H1 (cell line): ENCODE measurements around the gene CIITA. TPM values are rescaled to one million over a fixed set of nuclear protein-coding genes. Genes with fewer than 3 reads are reported as not detected.

Experiments used
- CTCF ChIA-PET: fragments of 300-600 bp; sonication (Branson Sonifier 250); formaldehyde crosslinking; loops from one replicate; lab custom pipeline; 2021; ENCODE audit not compliant: partially characterized antibody; lab: Charles Lee
- POLR2A ChIA-PET: fragments of 300-600 bp; sonication (Branson Sonifier 250); formaldehyde crosslinking; loops from one replicate; lab custom pipeline; 2021; ENCODE audit warnings: inconsistent platforms; ENCODE audit not compliant: partially characterized antibody; lab: Charles Lee
- DNase-seq, 2 experiments: peaks; one replicate each; pipeline versions ENCODE4 v3.0.0 to v3.0.0-alpha.2; 2010 to 2022; ENCODE audit warnings: low spot score in 2 of 2, low read depth in 1 of 2, mixed read lengths in 1 of 2
- FAIRE-seq: peaks from 2 replicates; lab custom pipeline; 2011; peaks lifted over from hg19 to GRCh38; lab: Jason Lieb, UNC
- H2AFZ ChIP-seq: 2 replicates; pipeline ENCODE4 v1.8.1; 2012; ENCODE audit warnings: low read length, inconsistent platforms
- H2AK5ac ChIP-seq: 2 replicates; pipeline ENCODE4 v1.6.1; 2013; ENCODE audit warnings: low read depth, low read length
- H2BK120ac ChIP-seq: replicated peaks from 2 replicates; pipeline ENCODE3; 2013; ENCODE audit warnings: low read depth, low read length, inconsistent platforms
- H2BK12ac ChIP-seq: 2 replicates; pipeline ENCODE4 v1.6.1; 2013; ENCODE audit warnings: low read depth, low read length
- H2BK15ac ChIP-seq: 2 replicates; pipeline ENCODE4 v1.6.1; 2013; ENCODE audit warnings: low read length
- H2BK20ac ChIP-seq: 2 replicates; pipeline ENCODE4 v1.6.1; 2013; ENCODE audit warnings: low read length
- H2BK5ac ChIP-seq: 2 replicates; pipeline ENCODE4 v1.6.1; 2013; ENCODE audit warnings: low read depth, low read length
- H3K14ac ChIP-seq: 2 replicates; pipeline ENCODE4 v1.6.1; 2013; ENCODE audit warnings: inconsistent platforms; ENCODE audit not compliant: insufficient read length
- H3K18ac ChIP-seq: 2 replicates; pipeline ENCODE4 v1.6.1; 2013; ENCODE audit warnings: low read length; ENCODE audit errors: extremely low read depth
- H3K23ac ChIP-seq: 2 replicates; pipeline ENCODE4 v1.6.1; 2013; ENCODE audit warnings: inconsistent platforms; ENCODE audit not compliant: insufficient read length
- H3K23me2 ChIP-seq: 2 replicates; pipeline ENCODE4 v1.6.1; 2013; ENCODE audit warnings: low read depth, low read length
- H3K27ac ChIP-seq: 2 replicates; pipeline ENCODE4 v1.6.1; 2011; ENCODE audit warnings: low read depth, low read length, inconsistent platforms
- H3K27me3 ChIP-seq, 4 experiments: replicated peaks in 1 of 4; 1 replicate in 1 of 4; 2 replicates in 3 of 4; pipeline versions ENCODE4 v1.6.1 to v1.8.1; 2011 to 2013; ENCODE audit warnings: low read length in 3 of 4, mild to moderate bottlenecking in 3 of 4, inconsistent platforms in 2 of 4, mixed read lengths in 2 of 4, moderate library complexity in 1 of 4; ENCODE audit not compliant: control insufficient read depth in 3 of 4, insufficient read depth in 3 of 4; ENCODE audit errors: extremely low read depth in 1 of 4
- H3K36me3 ChIP-seq, 4 experiments: 2 replicates each; pipeline versions ENCODE4 v1.6.1 to v1.8.1; 2011 to 2013; ENCODE audit warnings: mild to moderate bottlenecking in 4 of 4, low read length in 3 of 4, moderate library complexity in 2 of 4, control low read depth in 1 of 4, inconsistent platforms in 1 of 4; ENCODE audit not compliant: insufficient read depth in 4 of 4, control insufficient read depth in 2 of 4
- H3K4ac ChIP-seq: replicated peaks from 2 replicates; pipeline ENCODE3; 2013; ENCODE audit warnings: low read length, low read depth, mixed read lengths, inconsistent platforms; ENCODE audit not compliant: insufficient read length
- H3K4me1 ChIP-seq, 4 experiments: replicated peaks in 1 of 4; 1 replicate in 1 of 4; 2 replicates in 3 of 4; pipeline versions ENCODE4 v1.6.1 to v1.8.1; 2011 to 2013; ENCODE audit warnings: low read length in 3 of 4, inconsistent platforms in 2 of 4, mixed read lengths in 1 of 4; ENCODE audit not compliant: insufficient read depth in 4 of 4, control insufficient read depth in 3 of 4
- H3K4me2 ChIP-seq, 2 experiments: 2 replicates each; pipeline versions ENCODE4 v1.6.1 to v1.8.1; 2011 to 2013; ENCODE audit warnings: low read depth in 2 of 2, low read length in 2 of 2, control low read depth in 1 of 2, inconsistent platforms in 1 of 2, mild to moderate bottlenecking in 1 of 2; ENCODE audit not compliant: insufficient read depth in 1 of 2
- H3K4me3 ChIP-seq, 4 experiments: fragments of 200-600, 300-600 bp in 1 of 4; sonication (generic), shearing (Covaris generic), sonication (Bioruptor Twin) in 1 of 4; 2 replicates each; pipeline versions ENCODE4 v1.5.1 to v1.8.1; 2011 to 2016; ENCODE audit warnings: low read length in 4 of 4, low read depth in 3 of 4, control low read depth in 2 of 4, inconsistent platforms in 2 of 4, mild to moderate bottlenecking in 2 of 4, mixed read lengths in 1 of 4, moderate library complexity in 1 of 4; ENCODE audit not compliant: insufficient read depth in 2 of 4; ENCODE audit errors: extremely low read depth in 1 of 4
- H3K56ac ChIP-seq: replicated peaks from 2 replicates; pipeline ENCODE3; 2013; ENCODE audit warnings: low read depth, mild to moderate bottlenecking, mixed read lengths, low read length, inconsistent platforms; ENCODE audit not compliant: insufficient read length
- H3K79me1 ChIP-seq: 2 replicates; pipeline ENCODE4 v1.6.1; 2013; ENCODE audit warnings: low read depth, low read length, control low read depth
- H3K79me2 ChIP-seq, 2 experiments: 2 replicates each; pipeline versions ENCODE4 v1.6.1 to v1.8.1; 2012 to 2013; ENCODE audit warnings: low read length in 2 of 2, mild to moderate bottlenecking in 2 of 2, inconsistent platforms in 1 of 2; ENCODE audit not compliant: insufficient read depth in 2 of 2, control insufficient read depth in 1 of 2
- H3K9ac ChIP-seq, 4 experiments: replicated peaks in 1 of 4; 1 replicate in 1 of 4; 2 replicates in 3 of 4; pipeline versions ENCODE4 v1.6.1 to v1.8.1; 2011 to 2013; ENCODE audit warnings: low read depth in 3 of 4, low read length in 3 of 4, control low read depth in 2 of 4, mild to moderate bottlenecking in 2 of 4, moderate library complexity in 2 of 4, inconsistent platforms in 1 of 4; ENCODE audit errors: extremely low read depth in 1 of 4
- H3K9me3 ChIP-seq, 2 experiments: 2 replicates each; pipeline versions ENCODE4 v1.6.1 to v1.8.1; 2012 to 2013; ENCODE audit warnings: mild to moderate bottlenecking in 2 of 2, moderate library complexity in 2 of 2, control low read depth in 1 of 2, inconsistent platforms in 1 of 2, low read depth in 1 of 2, low read length in 1 of 2, mixed read lengths in 1 of 2; ENCODE audit not compliant: insufficient read depth in 2 of 2
- H4K20me1 ChIP-seq, 2 experiments: replicated peaks in 1 of 2; 2 replicates each; pipeline versions ENCODE3 to v1.8.1; 2011 to 2013; ENCODE audit warnings: inconsistent platforms in 2 of 2, low read length in 2 of 2, mild to moderate bottlenecking in 1 of 2; ENCODE audit not compliant: insufficient read depth in 2 of 2, control insufficient read depth in 1 of 2
- H4K5ac ChIP-seq: 2 replicates; pipeline ENCODE4 v1.6.1; 2013; ENCODE audit warnings: low read length, low read depth, mixed read lengths, inconsistent platforms; ENCODE audit not compliant: insufficient read length
- H4K8ac ChIP-seq: 2 replicates; pipeline ENCODE4 v1.8.0; 2013; ENCODE audit warnings: mild to moderate bottlenecking, moderate library complexity, low read length, inconsistent platforms; ENCODE audit not compliant: insufficient read depth; ENCODE audit errors: extremely low read depth
- H4K91ac ChIP-seq: replicated peaks from 2 replicates; pipeline ENCODE3; 2013; ENCODE audit warnings: low read length, mixed read lengths, inconsistent platforms; ENCODE audit not compliant: insufficient read length
- BCL11A ChIP-seq, 2 experiments: IDR thresholded peaks; one replicate each; pipeline ENCODE4 v1.6.1; 2011; ENCODE audit warnings: low read depth in 2 of 2, low read length in 2 of 2, mild to moderate bottlenecking in 2 of 2
- BRCA1 ChIP-seq: IDR thresholded peaks from 2 replicates; pipeline ENCODE4 v1.6.1; 2012; ENCODE audit warnings: low read depth, low read length, improper control_type of control experiment
- CREB1 ChIP-seq: IDR thresholded peaks from 2 replicates; pipeline ENCODE4 v1.6.1; 2012; ENCODE audit warnings: inconsistent platforms
- JUND ChIP-seq: IDR thresholded peaks from 2 replicates; pipeline ENCODE4 v1.6.1; 2011; ENCODE audit warnings: mild to moderate bottlenecking, improper control_type of control experiment, low read length
- KDM5A ChIP-seq: fragments of 200-600 bp; IDR thresholded peaks from 2 replicates; pipeline ENCODE4 v1.7.1; 2012; ENCODE audit warnings: mild to moderate bottlenecking, low read length, inconsistent platforms, mixed read lengths
- NRF1 ChIP-seq: IDR thresholded peaks from 2 replicates; pipeline ENCODE4 v1.6.1; 2011; ENCODE audit warnings: mild to moderate bottlenecking, low read depth, low read length, improper control_type of control experiment
- POLR2A ChIP-seq, 2 experiments: IDR thresholded peaks; 1 replicate in 1 of 2; 2 replicates in 1 of 2; pipeline ENCODE4 v1.6.1; 2011; ENCODE audit warnings: low read depth in 2 of 2, low read length in 2 of 2, mild to moderate bottlenecking in 2 of 2; ENCODE audit errors: control extremely low read depth in 1 of 2
- RNF2 ChIP-seq: fragments of 200-900, 300-1000 bp; sonication (generic); IDR thresholded peaks from 2 replicates; pipeline ENCODE4 v1.7.1; 2016; ENCODE audit warnings: borderline replicate concordance, low read depth, mild to moderate bottlenecking, antibody characterized with exemption, low read length; ENCODE audit not compliant: poor library complexity, severe bottlenecking; ENCODE audit errors: missing control alignments
- WGBS, 2 experiments: shearing (Covaris generic) in 1 of 2; methylation state at CpG; one replicate each; pipeline versions ENCODE4 v1.1.6 to v1.1.7; 2013 to 2015; ENCODE audit warnings: low lambda C conversion rate in 2 of 2, mixed read lengths in 2 of 2, inconsistent platforms in 1 of 2, low coverage in 1 of 2, missing lambda C conversion rate in 1 of 2; ENCODE audit not compliant: insufficient replicate concordance in 2 of 2, insufficient coverage in 1 of 2, insufficient read length in 1 of 2; ENCODE audit errors: extremely low coverage in 1 of 2, missing lambda C conversion rate in 1 of 2; 5-methylcytosine and 5-hydroxymethylcytosine counted together
- polyA plus RNA-seq, 7 experiments: library from polyadenylated mRNA; depleted of rRNA in 3 of 7; stranded (reverse) in 5 of 7; unstranded in 2 of 7; fragments of >200 nt in 5 of 7; fragments of 200-250 nt in 2 of 7; gene quantifications; 1 replicate in 5 of 7; 2 replicates in 1 of 7; 4 replicates in 1 of 7; pipeline versions ENCODE4 v1.2.1 to v1.2.3, GENCODE V29; 2011 to 2013; ENCODE audit warnings: missing spikeins in 2 of 7, mixed read lengths in 2 of 7
- total RNA-seq: library from RNA; stranded (reverse); fragmentation: NEBNext Ultra II Directional; extraction: Animal tissue kit (Norgen Biotek cat#: 25700); gene quantifications from 2 replicates; pipeline ENCODE4 v1.2.1, GENCODE V29; 2021
- TF ChIP-seq, protein P1 (sequence below), 3 experiments: IDR thresholded peaks; 1 replicate in 2 of 3; 2 replicates in 1 of 3; pipeline versions ENCODE4 v1.5.1 to v1.6.1; 2011; ENCODE audit warnings: low read length in 3 of 3, mild to moderate bottlenecking in 3 of 3, inconsistent platforms in 2 of 3, low read depth in 1 of 3, moderate library complexity in 1 of 3; ENCODE audit not compliant: insufficient read depth in 1 of 3; ENCODE audit errors: control extremely low read depth in 1 of 3

Gene CIITA
- total and polyA plus RNA-seq, 2 of the 8 experiments (the other 6 are each of a cell fraction or from before 2014, with no cell fraction given), result 0.07 to 0.17 TPM

DNA sequence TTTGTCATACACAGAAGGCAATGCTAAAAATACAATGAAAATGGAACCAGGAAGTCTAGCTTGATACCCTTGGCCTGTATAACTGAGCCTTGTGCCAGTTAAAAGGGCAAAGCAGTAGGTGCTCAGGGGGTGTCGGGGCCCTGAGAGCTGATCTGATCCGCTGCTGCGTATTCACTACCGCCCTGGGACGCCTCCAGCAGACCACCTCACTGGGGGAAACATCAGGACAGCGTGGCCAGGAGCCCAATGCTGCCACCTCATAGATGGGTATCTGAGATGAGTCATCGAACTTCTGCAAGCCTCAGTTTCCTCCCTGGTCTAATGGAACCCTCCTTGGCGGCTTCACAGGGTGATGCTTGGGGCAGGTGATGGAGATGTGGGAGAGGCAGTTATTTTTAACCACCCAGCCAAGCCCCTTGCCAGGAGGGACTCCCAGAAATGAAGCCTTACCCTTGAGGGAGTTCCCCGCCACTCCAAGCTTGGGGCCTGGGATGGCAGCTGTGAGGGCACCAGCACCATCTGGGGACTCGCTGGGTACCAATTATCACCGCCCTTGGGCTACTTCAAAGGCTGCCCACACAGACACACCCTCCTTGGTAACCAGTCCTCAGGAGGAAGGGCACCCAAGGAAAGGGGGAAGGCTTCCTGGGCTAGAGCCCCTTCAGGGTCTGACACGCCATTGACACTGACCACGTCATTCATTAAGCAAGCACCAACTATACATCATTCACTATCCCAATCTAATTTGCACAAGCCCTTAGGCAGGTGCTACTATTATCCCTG is 57.5 kb downstream of the CIITA start:
- no peak overlapping the region for H4K5ac ChIP-seq
- H3K9me3 ChIP-seq, result no peaks in the 10 kb centered on the region
- no peak overlapping the region for H3K27ac ChIP-seq
- FAIRE-seq, result no peak
- no peak overlapping the region for H2AFZ ChIP-seq
- H2BK15ac ChIP-seq, result no peak overlapping the region
- H2AK5ac ChIP-seq, result no peak overlapping the region
- no peak overlapping the region for H3K9ac ChIP-seq
- no peak overlapping the region for H2BK120ac ChIP-seq
- H3K23ac ChIP-seq, result no peak overlapping the region
- no peak overlapping the region for H3K4me3 ChIP-seq
- H2BK12ac ChIP-seq, result no peak overlapping the region
- no peak overlapping the region for H2BK5ac ChIP-seq
- no peak overlapping the region for H3K4me2 ChIP-seq
- H3K4me1 ChIP-seq, result no peaks in the 10 kb centered on the region
- H3K18ac ChIP-seq, result no peak overlapping the region
- H3K23me2 ChIP-seq, result no peaks in the 10 kb centered on the region
- H3K56ac ChIP-seq, result no peak overlapping the region
- H2BK20ac ChIP-seq, result no peak overlapping the region
- 90% methylated on average over 13 of the region's 13 CpGs; no CpG with 5 or more reads in 1 of the 2 experiments for WGBS, 2 experiments
- POLR2A ChIA-PET, result no interaction called here
- no peak overlapping the region for H4K8ac ChIP-seq
- peaks cover 10% of the 10 kb centered on the region for H3K79me1 ChIP-seq
- peaks cover 16 to 25% of the 10 kb centered on the region in 2 experiments for H4K20me1 ChIP-seq
- H3K79me2 ChIP-seq, result peaks cover 0 to 15% of the 10 kb centered on the region in 2 experiments; a peak in 1 of 4 replicates
- H3K14ac ChIP-seq, result no peak overlapping the region
- H3K4ac ChIP-seq, result no peak overlapping the region
- no peak for DNase-seq
- H4K91ac ChIP-seq, result no peak overlapping the region
- CTCF ChIA-PET, result interaction anchor here (1.3 kb wide), 1 partner anchor 15 kb away, joined by 5 read pairs; no protein-coding TSS in a partner anchor
- no peaks in the 10 kb centered on the region for H3K27me3 ChIP-seq
- peaks cover 0 to 4% (median under 1%) of the 10 kb centered on the region in 4 experiments; a peak in 4 of 8 replicates for H3K36me3 ChIP-seq
- TF ChIP-seq RNF2 (no peak), CREB1 (no peak), KDM5A (no peak), BRCA1 (no peak), POLR2A (IDR thresholded peaks at IDR 0.05; ENCODE audit: control extremely low read depth in 1 of 2, low read depth in 2 of 2, low read length in 2 of 2) (no peak), BCL11A (IDR thresholded peaks at IDR 0.05; ENCODE audit: low read depth in 2 of 2, low read length in 2 of 2) (no peak), NRF1 (no peak), JUND (no peak)
- TF ChIP-seq, protein P1, sequence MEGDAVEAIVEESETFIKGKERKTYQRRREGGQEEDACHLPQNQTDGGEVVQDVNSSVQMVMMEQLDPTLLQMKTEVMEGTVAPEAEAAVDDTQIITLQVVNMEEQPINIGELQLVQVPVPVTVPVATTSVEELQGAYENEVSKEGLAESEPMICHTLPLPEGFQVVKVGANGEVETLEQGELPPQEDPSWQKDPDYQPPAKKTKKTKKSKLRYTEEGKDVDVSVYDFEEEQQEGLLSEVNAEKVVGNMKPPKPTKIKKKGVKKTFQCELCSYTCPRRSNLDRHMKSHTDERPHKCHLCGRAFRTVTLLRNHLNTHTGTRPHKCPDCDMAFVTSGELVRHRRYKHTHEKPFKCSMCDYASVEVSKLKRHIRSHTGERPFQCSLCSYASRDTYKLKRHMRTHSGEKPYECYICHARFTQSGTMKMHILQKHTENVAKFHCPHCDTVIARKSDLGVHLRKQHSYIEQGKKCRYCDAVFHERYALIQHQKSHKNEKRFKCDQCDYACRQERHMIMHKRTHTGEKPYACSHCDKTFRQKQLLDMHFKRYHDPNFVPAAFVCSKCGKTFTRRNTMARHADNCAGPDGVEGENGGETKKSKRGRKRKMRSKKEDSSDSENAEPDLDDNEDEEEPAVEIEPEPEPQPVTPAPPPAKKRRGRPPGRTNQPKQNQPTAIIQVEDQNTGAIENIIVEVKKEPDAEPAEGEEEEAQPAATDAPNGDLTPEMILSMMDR (IDR thresholded peaks at IDR 0.05; ENCODE audit: control extremely low read depth in 1 of 3, insufficient read depth in 1 of 3, low read depth in 1 of 3, low read length in 3 of 3), result no peak
